GM12801 (cell line): ENCODE measurements around the gene KLF7.

ENCODE experiments used
- CTCF ChIP-seq: IDR thresholded peaks from one replicate; pipeline ENCODE4 v1.5.1; 2011; ENCODE audit warnings: control low read depth; ENCODE audit not compliant: insufficient read length; ENCODE audit errors: extremely low read depth

The KLF7 gene

GRCh38 chr2:207153266-207153975 is 12.3 kb downstream of the KLF7 start:
- TF ChIP-seq CTCF, result no peak

DNA sequence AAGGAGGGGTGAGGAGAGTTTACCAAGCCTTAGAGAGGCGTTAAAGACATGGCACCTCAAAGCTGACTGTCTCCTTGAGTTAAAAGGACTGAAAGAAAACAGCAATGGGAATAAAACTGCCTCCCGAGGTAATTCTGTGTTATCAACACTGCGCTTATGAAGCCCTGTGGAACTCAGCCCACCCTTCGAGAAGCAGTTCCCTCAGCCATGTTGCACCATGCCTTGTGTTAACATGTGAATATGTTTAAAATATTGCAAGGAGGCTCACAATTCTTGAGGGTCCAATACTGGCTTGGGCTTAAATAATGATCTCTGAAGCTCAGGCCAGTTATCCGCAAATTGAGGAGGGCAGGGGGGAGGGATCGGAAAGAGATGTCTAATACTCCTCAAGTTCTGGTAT is 14.7 kb downstream of the KLF7 start:
- no peak for TF ChIP-seq CTCF

GRCh38 chr2:207150284-207150683 is 15.5 kb downstream of the KLF7 start:
- TF ChIP-seq CTCF, result no peak

GRCh38 chr2:207149249-207150213 is 16.2 kb downstream of the KLF7 start:
- no peak for TF ChIP-seq CTCF

DNA sequence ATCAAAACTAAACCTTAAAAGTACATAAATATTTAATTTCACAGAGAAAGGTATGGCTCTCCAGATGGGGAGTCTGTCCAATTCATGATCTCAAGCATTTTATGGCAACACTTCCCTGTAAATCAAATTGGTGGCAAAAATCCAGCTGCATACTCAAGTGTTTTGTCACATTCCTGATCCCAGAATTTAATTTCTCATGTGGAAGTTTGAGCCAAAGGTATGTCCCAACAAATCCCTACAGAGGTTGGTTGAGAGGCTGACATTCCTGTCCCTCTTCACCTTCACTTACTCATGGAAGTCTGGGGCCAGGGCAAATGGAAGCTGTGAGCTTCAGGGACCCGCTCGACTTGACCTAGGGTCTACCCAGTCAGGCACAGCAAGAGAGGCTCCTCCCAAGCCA is 17.7 kb downstream of the KLF7 start:
- TF ChIP-seq CTCF, result no peak

- TF ChIP-seq CTCF, result no peak
These were observed 21.5 kb downstream of the KLF7 start for GRCh38 chr2:207144173-207144785.
